Upper lobe of right lung (tissue), 1 donor: ENCODE measurements around the gene P2RX7. TPM values are rescaled to one million over a fixed set of nuclear protein-coding genes. Genes with fewer than 3 reads are reported as not detected.

Source experiments
- ATAC-seq: fragments of 200-7000 bp; cut with Tn5 transposase; one replicate; pipeline ENCODE4 v1.9.1; 2020; ENCODE audit warnings: mild to moderate bottlenecking, moderate library complexity
- DNase-seq: peaks from one replicate; pipeline ENCODE4 v3.0.0-alpha.2; 2020
- H3K27ac ChIP-seq: fragments of 200-600 bp; one replicate; pipeline ENCODE4 v1.8.0; 2022
- H3K27me3 ChIP-seq: fragments of 200-600 bp; one replicate; pipeline ENCODE4 v1.8.0; 2022; ENCODE audit warnings: mild to moderate bottlenecking
- H3K36me3 ChIP-seq: fragments of 200-600 bp; one replicate; pipeline ENCODE4 v1.8.0; 2022
- H3K4me1 ChIP-seq: fragments of 200-600 bp; one replicate; pipeline ENCODE4 v1.8.0; 2022
- H3K4me3 ChIP-seq: fragments of 200-600 bp; one replicate; pipeline ENCODE4 v1.8.0; 2022; ENCODE audit warnings: mild to moderate bottlenecking
- H3K9me3 ChIP-seq: fragments of 200-600 bp; one replicate; pipeline ENCODE4 v1.8.0; 2022
- intact Hi-C: fragments of 100-400 bp; cut with DNase I; formaldehyde crosslinking; loops from one replicate; pipeline ENCODE4 v1.11.0; 2022
- total RNA-seq: library from RNA; stranded (reverse); fragmentation: NEBNext Ultra II Directional; extraction: Animal tissue kit (Norgen Biotek cat#: 25700); gene quantifications from one replicate; pipeline ENCODE4 v1.2.1, GENCODE V29; 2021
- TF ChIP-seq, protein P1 (sequence below): fragments of 200-600 bp; IDR thresholded peaks from one replicate; pipeline ENCODE4 v1.8.0; 2022; ENCODE audit warnings: antibody characterized with exemption
- donor health status: DM: no; HTN: yes; CAD: no; lungs with severe emphysema.

P2RX7 gene
- total RNA-seq, 1 donor from 2014 or later, result 20.1 TPM

DNA sequence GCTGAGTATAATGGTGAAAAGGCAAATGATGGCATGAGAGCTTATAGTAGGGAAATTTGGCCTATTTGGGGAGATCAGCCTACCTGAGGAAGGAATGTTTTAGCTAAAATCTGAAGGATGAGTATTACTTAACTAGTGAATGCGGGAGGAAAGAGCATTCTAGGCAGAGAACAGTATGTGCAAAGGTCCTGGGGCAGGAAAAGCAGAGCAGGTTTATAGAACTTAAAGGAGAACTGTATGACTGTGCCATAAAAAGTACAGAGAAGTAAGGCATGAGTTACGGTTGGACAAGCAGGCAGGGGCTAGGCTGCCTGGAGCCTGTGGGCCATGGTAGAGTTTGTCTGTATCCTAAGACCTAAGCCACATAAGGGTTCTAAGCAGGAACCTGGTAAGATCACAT, 55.6 kb downstream of the P2RX7 start:
- no peaks in the 10 kb centered on the region for H3K9me3 ChIP-seq

DNA sequence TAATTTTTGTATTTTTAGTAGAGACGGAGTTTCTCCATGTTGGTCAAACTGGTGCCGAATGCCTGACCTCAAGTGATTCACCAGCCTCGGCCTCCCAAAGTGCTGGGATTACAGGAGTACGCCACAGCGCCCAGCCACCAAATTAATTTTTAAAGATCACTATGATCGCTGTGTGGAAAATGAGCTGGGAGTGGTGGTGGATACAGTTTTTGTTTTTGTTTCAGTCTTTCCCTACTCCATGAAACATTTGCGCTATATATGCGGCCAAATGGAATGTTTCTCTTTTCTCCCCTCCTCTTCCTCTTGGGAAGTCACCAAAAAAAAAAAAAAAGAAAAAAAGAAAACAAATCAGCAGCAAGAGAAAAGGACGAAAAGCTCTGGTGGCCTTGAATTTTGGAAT, 56.5 kb downstream of the P2RX7 start:
- H3K4me3 ChIP-seq, result no peak overlapping the region
- no peaks in the 10 kb centered on the region for H3K27me3 ChIP-seq
- ATAC-seq (no peak), DNase-seq (no peak)
- H3K4me1 ChIP-seq, result peaks cover 8% of the 10 kb centered on the region
- H3K9me3 ChIP-seq, result no peaks in the 10 kb centered on the region
- TF ChIP-seq, protein P1, sequence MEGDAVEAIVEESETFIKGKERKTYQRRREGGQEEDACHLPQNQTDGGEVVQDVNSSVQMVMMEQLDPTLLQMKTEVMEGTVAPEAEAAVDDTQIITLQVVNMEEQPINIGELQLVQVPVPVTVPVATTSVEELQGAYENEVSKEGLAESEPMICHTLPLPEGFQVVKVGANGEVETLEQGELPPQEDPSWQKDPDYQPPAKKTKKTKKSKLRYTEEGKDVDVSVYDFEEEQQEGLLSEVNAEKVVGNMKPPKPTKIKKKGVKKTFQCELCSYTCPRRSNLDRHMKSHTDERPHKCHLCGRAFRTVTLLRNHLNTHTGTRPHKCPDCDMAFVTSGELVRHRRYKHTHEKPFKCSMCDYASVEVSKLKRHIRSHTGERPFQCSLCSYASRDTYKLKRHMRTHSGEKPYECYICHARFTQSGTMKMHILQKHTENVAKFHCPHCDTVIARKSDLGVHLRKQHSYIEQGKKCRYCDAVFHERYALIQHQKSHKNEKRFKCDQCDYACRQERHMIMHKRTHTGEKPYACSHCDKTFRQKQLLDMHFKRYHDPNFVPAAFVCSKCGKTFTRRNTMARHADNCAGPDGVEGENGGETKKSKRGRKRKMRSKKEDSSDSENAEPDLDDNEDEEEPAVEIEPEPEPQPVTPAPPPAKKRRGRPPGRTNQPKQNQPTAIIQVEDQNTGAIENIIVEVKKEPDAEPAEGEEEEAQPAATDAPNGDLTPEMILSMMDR, result no peak
- intact Hi-C loops, result no loop called here
- H3K27ac ChIP-seq, result no peak overlapping the region
- no peaks in the 10 kb centered on the region for H3K36me3 ChIP-seq

More for the DNA sequence above, 55.6 kb downstream of the P2RX7 start:
- Histone ChIP-seq H3K4me1 (peaks cover 8% of the 10 kb centered on the region), H3K36me3 (no peaks in the 10 kb centered on the region), H3K4me3 (no peak overlapping the region), H3K27me3 (no peaks in the 10 kb centered on the region), H3K27ac (no peak overlapping the region)
- DNase-seq (no peak), ATAC-seq (no peak)
- intact Hi-C loops, result no loop called here
- TF ChIP-seq, protein P1, result no peak

DNA sequence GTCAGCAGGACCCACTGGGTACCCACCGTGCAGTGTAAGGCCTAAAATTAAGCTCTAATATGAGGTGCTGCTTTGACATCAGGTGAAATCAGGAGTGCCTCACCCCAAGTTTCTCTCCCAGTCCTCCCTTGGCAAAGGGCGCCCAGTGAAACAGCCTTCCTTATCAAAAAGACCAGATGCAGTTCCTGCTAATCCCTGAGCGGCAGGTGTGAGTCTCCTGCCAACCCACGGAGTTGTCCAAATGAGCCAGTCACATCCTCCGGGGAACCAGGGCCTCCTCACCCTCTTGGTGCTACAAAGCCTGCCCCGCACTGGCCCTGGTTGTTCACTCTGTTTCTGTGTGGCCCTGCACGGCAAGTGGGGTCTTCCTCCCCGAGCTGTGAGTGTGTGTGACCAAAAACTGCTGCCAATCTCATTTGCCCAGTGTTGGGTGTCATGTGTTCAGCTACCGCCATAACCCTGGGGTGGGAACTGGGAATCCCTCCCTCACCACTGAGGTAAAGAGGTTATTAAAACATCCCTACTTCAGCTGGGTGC, 57.0 kb downstream of the P2RX7 start:
- no peak overlapping the region for H3K4me3 ChIP-seq
- intact Hi-C loops, result no loop called here
- no peak for DNase-seq
- TF ChIP-seq, protein P1, result no peak
- no peak for ATAC-seq
- H3K27me3 ChIP-seq, result no peaks in the 10 kb centered on the region
- no peak overlapping the region for H3K27ac ChIP-seq
- H3K9me3 ChIP-seq, result no peaks in the 10 kb centered on the region
- H3K36me3 ChIP-seq, result no peaks in the 10 kb centered on the region
- H3K4me1 ChIP-seq, result peaks cover 8% of the 10 kb centered on the region

DNA sequence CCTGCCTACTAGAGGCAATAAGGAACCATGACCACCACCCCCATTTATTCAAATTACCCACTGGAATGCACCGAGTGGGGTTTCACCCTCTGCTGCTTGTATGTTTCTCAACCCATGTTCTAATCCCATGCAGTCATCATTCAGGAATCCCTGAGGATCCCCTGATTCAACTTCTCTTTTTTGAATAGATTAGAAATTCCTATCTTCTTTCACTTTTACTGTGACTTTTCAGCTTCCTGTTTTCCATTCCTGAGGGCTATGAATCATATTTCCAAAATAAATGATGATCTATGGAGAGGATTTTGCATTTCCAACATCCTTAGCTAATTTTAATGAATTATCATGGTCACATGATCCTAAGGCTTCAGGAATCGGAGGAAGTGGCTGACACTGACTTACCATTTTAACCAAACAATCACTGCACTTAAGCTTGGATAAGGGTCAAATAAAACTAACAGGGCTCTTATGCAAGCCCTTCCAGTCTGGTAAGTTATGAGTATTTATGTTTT, 57.9 kb downstream of the P2RX7 start:
- H3K9me3 ChIP-seq, result no peaks in the 10 kb centered on the region
- H3K4me3 ChIP-seq, result no peak overlapping the region
- no peak for DNase-seq
- H3K4me1 ChIP-seq, result peaks cover 8% of the 10 kb centered on the region
- TF ChIP-seq, protein P1, result no peak
- intact Hi-C loops, result no loop called here
- H3K27me3 ChIP-seq, result no peaks in the 10 kb centered on the region
- H3K36me3 ChIP-seq, result no peaks in the 10 kb centered on the region
- peak; percentile 84 for ATAC-seq
- peak overlapping the region; percentile 3 for H3K27ac ChIP-seq

DNA sequence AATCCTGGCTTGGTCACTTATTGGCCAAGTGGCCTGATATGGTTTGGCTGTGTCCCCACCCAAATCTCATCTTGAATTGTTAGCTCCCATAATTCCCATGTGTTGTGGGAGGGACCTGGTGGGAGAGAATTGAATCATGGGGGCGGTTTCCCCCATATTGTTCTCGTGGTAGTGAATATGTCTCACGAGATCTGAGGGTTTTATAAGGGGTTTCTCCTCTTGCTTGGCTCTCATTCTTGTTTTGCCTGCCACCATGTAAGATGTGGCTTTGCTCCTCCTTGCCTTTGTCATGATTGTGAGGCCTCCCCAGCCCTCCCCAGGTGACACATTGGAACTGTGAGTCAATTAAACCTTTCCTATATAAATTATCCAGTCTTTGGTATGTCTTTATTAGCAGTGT, 58.5 kb downstream of the P2RX7 start:
- Histone ChIP-seq H3K27me3 (no peaks in the 10 kb centered on the region), H3K4me3 (no peak overlapping the region), H3K4me1 (peaks cover 8% of the 10 kb centered on the region), H3K27ac (peak overlapping the region; percentile 3), H3K9me3 (no peaks in the 10 kb centered on the region), H3K36me3 (no peaks in the 10 kb centered on the region)
- ATAC-seq, result no peak
- DNase-seq, result no peak
- TF ChIP-seq, protein P1, result no peak
- intact Hi-C loops, result no loop called here

DNA sequence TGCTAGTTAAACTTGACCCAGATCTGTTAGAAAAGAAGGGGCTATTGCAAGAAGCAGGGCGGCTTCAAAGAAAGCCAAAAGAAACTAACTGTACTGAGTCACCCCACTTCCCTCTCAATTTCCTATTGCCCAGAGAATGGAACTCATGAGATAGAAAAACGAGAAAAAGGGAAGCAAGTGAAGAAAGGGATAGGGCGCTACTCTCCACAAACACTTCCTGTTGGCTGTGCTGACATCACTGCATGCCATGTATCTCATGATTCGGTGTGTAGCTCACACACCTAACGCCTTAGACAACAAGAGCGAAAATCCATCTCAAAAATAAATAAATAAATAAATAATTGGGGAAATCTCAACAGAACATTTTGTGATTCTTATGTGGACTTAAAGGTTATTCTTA, 64.2 kb downstream of the P2RX7 start:
- no peaks in the 10 kb centered on the region for H3K36me3 ChIP-seq
- intact Hi-C loops, result no loop called here
- H3K4me3 ChIP-seq, result no peak overlapping the region
- H3K27ac ChIP-seq, result no peak overlapping the region
- no peaks in the 10 kb centered on the region for H3K27me3 ChIP-seq
- TF ChIP-seq, protein P1, result no peak
- no peak for DNase-seq
- no peaks in the 10 kb centered on the region for H3K9me3 ChIP-seq
- no peaks in the 10 kb centered on the region for H3K4me1 ChIP-seq
- peak; percentile 94 for ATAC-seq
